DND-41 (cell line): ENCODE measurements around the gene DES.

Source experiments
- ATAC-seq: fragments of 200-7000 bp; cut with Tn5 transposase; 3 replicates; pipeline ENCODE4 v1.9.1; 2021; ENCODE audit warnings: low read depth; ENCODE audit not compliant: insufficient read depth
- DNase-seq: peaks from one replicate; pipeline ENCODE4 v3.0.0-alpha.2; 2020
- H2AFZ ChIP-seq: 2 replicates; pipeline ENCODE4 v1.6.0; 2012; ENCODE audit warnings: low read depth, low read length
- H3K27ac ChIP-seq: 2 replicates; pipeline ENCODE4 v1.5.1; 2012; ENCODE audit warnings: low read length, inconsistent platforms
- H3K27me3 ChIP-seq: fragments of 200-600 bp; sonication (generic); 2 replicates; pipeline ENCODE4 v1.6.0; 2012; ENCODE audit warnings: low read length, mild to moderate bottlenecking, inconsistent platforms; ENCODE audit not compliant: insufficient read depth, poor library complexity
- H3K36me3 ChIP-seq: 2 replicates; pipeline ENCODE4 v1.5.1; 2012; ENCODE audit warnings: low read length, inconsistent platforms; ENCODE audit not compliant: insufficient read depth
- H3K4me1 ChIP-seq: 2 replicates; pipeline ENCODE4 v1.5.1; 2012; ENCODE audit warnings: mild to moderate bottlenecking, low read length; ENCODE audit not compliant: insufficient read depth
- H3K4me2 ChIP-seq: 2 replicates; pipeline ENCODE4 v1.6.0; 2012; ENCODE audit warnings: mild to moderate bottlenecking, moderate library complexity, low read length, inconsistent platforms; ENCODE audit not compliant: insufficient read depth
- H3K4me3 ChIP-seq, 2 experiments: fragments of 200-600 bp in 1 of 2; shearing (Covaris generic) in 1 of 2; 2 replicates each; pipeline ENCODE4 v1.5.1; 2012 to 2016; ENCODE audit warnings: inconsistent platforms in 2 of 2, low read length in 2 of 2, mild to moderate bottlenecking in 2 of 2, low read depth in 1 of 2, moderate library complexity in 1 of 2
- H3K79me2 ChIP-seq: 2 replicates; pipeline ENCODE4 v1.6.0; 2012; ENCODE audit warnings: low read length, inconsistent platforms; ENCODE audit not compliant: insufficient read depth
- H3K9ac ChIP-seq: 2 replicates; pipeline ENCODE4 v1.6.0; 2012; ENCODE audit warnings: low read depth, mild to moderate bottlenecking, inconsistent platforms, low read length, moderate library complexity
- H3K9me3 ChIP-seq: 2 replicates; pipeline ENCODE4 v1.5.1; 2012; ENCODE audit warnings: low read length, moderate library complexity, mild to moderate bottlenecking, inconsistent platforms; ENCODE audit not compliant: insufficient read depth, severe bottlenecking
- H4K20me1 ChIP-seq: 2 replicates; pipeline ENCODE4 v1.6.0; 2012; ENCODE audit warnings: low read length; ENCODE audit not compliant: insufficient read depth
- EZH2 ChIP-seq: IDR thresholded peaks from 3 replicates; pipeline ENCODE4 v1.6.1; 2012; ENCODE audit warnings: borderline replicate concordance, low read depth, mild to moderate bottlenecking, moderate library complexity, low read length, inconsistent platforms; ENCODE audit not compliant: severe bottlenecking
- TF ChIP-seq, protein P1 (sequence below): IDR thresholded peaks from 2 replicates; pipeline ENCODE4 v1.5.1; 2012; ENCODE audit warnings: borderline replicate concordance, low read length, moderate library complexity, mild to moderate bottlenecking; ENCODE audit not compliant: poor library complexity, severe bottlenecking; ENCODE audit errors: extremely low read depth

The DES gene

GRCh38 chr2:219423652-219424377 is 5.6 kb downstream of the DES start:
- TF ChIP-seq, protein P1, sequence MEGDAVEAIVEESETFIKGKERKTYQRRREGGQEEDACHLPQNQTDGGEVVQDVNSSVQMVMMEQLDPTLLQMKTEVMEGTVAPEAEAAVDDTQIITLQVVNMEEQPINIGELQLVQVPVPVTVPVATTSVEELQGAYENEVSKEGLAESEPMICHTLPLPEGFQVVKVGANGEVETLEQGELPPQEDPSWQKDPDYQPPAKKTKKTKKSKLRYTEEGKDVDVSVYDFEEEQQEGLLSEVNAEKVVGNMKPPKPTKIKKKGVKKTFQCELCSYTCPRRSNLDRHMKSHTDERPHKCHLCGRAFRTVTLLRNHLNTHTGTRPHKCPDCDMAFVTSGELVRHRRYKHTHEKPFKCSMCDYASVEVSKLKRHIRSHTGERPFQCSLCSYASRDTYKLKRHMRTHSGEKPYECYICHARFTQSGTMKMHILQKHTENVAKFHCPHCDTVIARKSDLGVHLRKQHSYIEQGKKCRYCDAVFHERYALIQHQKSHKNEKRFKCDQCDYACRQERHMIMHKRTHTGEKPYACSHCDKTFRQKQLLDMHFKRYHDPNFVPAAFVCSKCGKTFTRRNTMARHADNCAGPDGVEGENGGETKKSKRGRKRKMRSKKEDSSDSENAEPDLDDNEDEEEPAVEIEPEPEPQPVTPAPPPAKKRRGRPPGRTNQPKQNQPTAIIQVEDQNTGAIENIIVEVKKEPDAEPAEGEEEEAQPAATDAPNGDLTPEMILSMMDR, result no peak
- TF ChIP-seq EZH2, result no peak
- no peak overlapping the region for H2AFZ ChIP-seq
- H3K4me2 ChIP-seq, result no peak overlapping the region
- DNase-seq (no peak), ATAC-seq (no peak)
- H3K9me3 ChIP-seq, result no peaks in the 10 kb centered on the region
- no peaks in the 10 kb centered on the region for H3K36me3 ChIP-seq
- H3K4me3 ChIP-seq, result no peak overlapping the region
- H4K20me1 ChIP-seq, result peaks cover 5% of the 10 kb centered on the region; the same call in 1 of the 2 replicates
- no peaks in the 10 kb centered on the region for H3K79me2 ChIP-seq
- H3K9ac ChIP-seq, result no peak overlapping the region
- no peak overlapping the region for H3K27ac ChIP-seq
- H3K4me1 ChIP-seq, result no peaks in the 10 kb centered on the region
- no peaks in the 10 kb centered on the region for H3K27me3 ChIP-seq

- H2AFZ ChIP-seq, result no peak overlapping the region
- H3K4me3 ChIP-seq, result no peak overlapping the region
Measured at GRCh38 chr2:219425238-219426067, 7.3 kb downstream of the DES start.

DNA sequence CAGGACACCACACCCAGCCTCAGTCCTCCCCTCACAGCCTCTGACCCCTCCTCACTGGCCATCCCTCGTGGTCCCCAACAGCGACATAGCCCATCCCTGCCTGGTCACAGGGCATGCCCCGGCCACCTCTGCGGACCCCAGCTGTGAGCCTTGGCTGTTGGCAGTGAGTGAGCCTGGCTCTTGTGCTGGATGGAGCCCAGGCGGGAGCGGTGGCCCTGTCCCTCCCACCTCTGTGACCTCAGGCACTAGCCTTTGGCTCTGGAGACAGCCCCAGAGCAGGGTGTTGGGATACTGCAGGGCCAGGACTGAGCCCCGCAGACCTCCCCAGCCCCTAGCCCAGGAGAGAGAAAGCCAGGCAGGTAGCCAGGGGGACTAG is 7.9 kb downstream of the DES start:
- Histone ChIP-seq H3K4me1 (no peaks in the 10 kb centered on the region), H3K9ac (no peak overlapping the region), H3K36me3 (no peaks in the 10 kb centered on the region), H3K27ac (no peak overlapping the region), H3K4me3 (no peak overlapping the region), H3K27me3 (no peaks in the 10 kb centered on the region), H3K4me2 (no peak overlapping the region), H4K20me1 (peaks cover 5% of the 10 kb centered on the region; the same call in 1 of the 2 replicates), H3K9me3 (no peaks in the 10 kb centered on the region), H3K79me2 (no peaks in the 10 kb centered on the region), H2AFZ (no peak overlapping the region)
- ATAC-seq, result no peak
- DNase-seq, result no peak
- TF ChIP-seq, protein P1, result no peak
- no peak for TF ChIP-seq EZH2

More at GRCh38 chr2:219425238-219426067, 7.3 kb downstream of the DES start:
- no peak overlapping the region for H3K4me2 ChIP-seq
- no peaks in the 10 kb centered on the region for H3K27me3 ChIP-seq
- no peak for DNase-seq
- H3K36me3 ChIP-seq, result no peaks in the 10 kb centered on the region
- ATAC-seq, result no peak
- no peaks in the 10 kb centered on the region for H3K4me1 ChIP-seq
- H4K20me1 ChIP-seq, result peaks cover 5% of the 10 kb centered on the region; the same call in 1 of the 2 replicates
- H3K79me2 ChIP-seq, result no peaks in the 10 kb centered on the region
- no peak for TF ChIP-seq EZH2
- TF ChIP-seq, protein P1, result no peak
- no peaks in the 10 kb centered on the region for H3K9me3 ChIP-seq
- H3K9ac ChIP-seq, result no peak overlapping the region
- H3K27ac ChIP-seq, result no peak overlapping the region
